IPS-15b (cell line): ENCODE data around the gene MAPKAPK3.

Experiments
- H3K27me3 ChIP-seq: one replicate; pipeline ENCODE4 v1.6.1; 2013; ENCODE audit warnings: low read length; ENCODE audit not compliant: control insufficient read depth, insufficient read depth
- H3K36me3 ChIP-seq: one replicate; pipeline ENCODE4 v1.6.1; 2013; ENCODE audit warnings: low read length; ENCODE audit not compliant: control insufficient read depth, insufficient read depth
- H3K4me1 ChIP-seq: one replicate; pipeline ENCODE4 v1.6.1; 2013; ENCODE audit warnings: mild to moderate bottlenecking, low read length; ENCODE audit not compliant: control insufficient read depth, insufficient read depth
- H3K4me3 ChIP-seq: one replicate; pipeline ENCODE4 v1.5.1; 2013; ENCODE audit warnings: low read depth, low read length
- H3K9ac ChIP-seq: one replicate; pipeline ENCODE4 v1.6.1; 2013; ENCODE audit warnings: low read depth, mild to moderate bottlenecking, low read length
- H3K9me3 ChIP-seq: one replicate; pipeline ENCODE4 v1.6.1; 2013; ENCODE audit warnings: mild to moderate bottlenecking, low read length; ENCODE audit not compliant: control insufficient read depth, insufficient read depth

MAPKAPK3 gene

DNA sequence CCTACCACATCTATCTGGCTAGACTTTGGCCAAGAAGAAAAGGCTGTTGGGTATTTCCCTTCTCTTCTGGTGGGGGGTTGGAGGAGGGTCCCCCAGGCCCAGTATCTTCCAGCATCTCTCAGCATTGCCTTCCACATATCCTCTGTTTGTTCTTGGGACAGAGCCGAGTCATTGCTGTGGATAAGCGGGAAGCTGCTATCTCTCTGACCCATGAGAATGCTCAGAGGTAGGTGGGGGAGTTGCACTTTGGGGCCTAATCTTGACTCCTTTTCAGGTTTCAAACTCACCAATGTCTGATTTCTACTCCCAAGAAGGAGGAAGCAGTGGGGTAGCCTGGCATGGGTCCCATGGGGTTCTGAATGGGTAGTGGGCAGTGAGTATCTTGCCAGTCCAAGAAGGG, 39.6 kb upstream of the MAPKAPK3 start:
- no peak overlapping the region for H3K9ac ChIP-seq
- no peaks in the 10 kb centered on the region for H3K27me3 ChIP-seq
- no peaks in the 10 kb centered on the region for H3K9me3 ChIP-seq
- no peaks in the 10 kb centered on the region for H3K4me1 ChIP-seq
- no peak overlapping the region for H3K4me3 ChIP-seq
- peaks cover 14% of the 10 kb centered on the region for H3K36me3 ChIP-seq

- Histone ChIP-seq H3K4me1 (no peaks in the 10 kb centered on the region), H3K27me3 (no peaks in the 10 kb centered on the region), H3K4me3 (no peak overlapping the region), H3K36me3 (peaks cover 15% of the 10 kb centered on the region), H3K9me3 (no peaks in the 10 kb centered on the region), H3K9ac (no peak overlapping the region)
These were observed 36.1 kb upstream of the MAPKAPK3 start for GRCh38 chr3:50580683-50581458.

GRCh38 chr3:50581459-50581842, 35.5 kb upstream of the MAPKAPK3 start:
- Histone ChIP-seq H3K4me1 (no peaks in the 10 kb centered on the region), H3K9ac (no peak overlapping the region), H3K27me3 (no peaks in the 10 kb centered on the region), H3K36me3 (peaks cover 15% of the 10 kb centered on the region), H3K9me3 (no peaks in the 10 kb centered on the region), H3K4me3 (no peak overlapping the region)

DNA sequence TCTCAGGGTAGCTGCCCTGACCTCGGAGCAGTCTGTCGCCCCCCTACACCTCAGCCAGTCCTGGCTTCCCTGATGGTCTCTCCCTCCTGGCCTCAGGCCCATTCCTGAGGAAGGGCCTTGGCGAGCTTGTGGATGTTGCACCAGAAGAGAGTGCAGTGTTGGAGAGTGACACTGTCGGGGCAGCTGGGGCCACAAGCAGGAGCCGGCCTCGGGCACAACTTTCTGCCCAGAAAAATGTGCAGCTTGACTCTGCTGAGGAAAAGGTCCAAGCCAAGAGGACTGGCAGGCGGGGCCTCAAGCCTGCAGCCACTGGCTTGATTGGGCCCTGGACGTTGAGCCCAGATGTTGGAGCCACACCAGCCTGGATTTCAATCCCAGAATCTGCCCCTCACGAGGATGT, 34.9 kb upstream of the MAPKAPK3 start:
- H3K4me1 ChIP-seq, result no peaks in the 10 kb centered on the region
- no peak overlapping the region for H3K9ac ChIP-seq
- no peaks in the 10 kb centered on the region for H3K27me3 ChIP-seq
- no peak overlapping the region for H3K4me3 ChIP-seq
- no peaks in the 10 kb centered on the region for H3K9me3 ChIP-seq
- peaks cover 14% of the 10 kb centered on the region for H3K36me3 ChIP-seq

DNA sequence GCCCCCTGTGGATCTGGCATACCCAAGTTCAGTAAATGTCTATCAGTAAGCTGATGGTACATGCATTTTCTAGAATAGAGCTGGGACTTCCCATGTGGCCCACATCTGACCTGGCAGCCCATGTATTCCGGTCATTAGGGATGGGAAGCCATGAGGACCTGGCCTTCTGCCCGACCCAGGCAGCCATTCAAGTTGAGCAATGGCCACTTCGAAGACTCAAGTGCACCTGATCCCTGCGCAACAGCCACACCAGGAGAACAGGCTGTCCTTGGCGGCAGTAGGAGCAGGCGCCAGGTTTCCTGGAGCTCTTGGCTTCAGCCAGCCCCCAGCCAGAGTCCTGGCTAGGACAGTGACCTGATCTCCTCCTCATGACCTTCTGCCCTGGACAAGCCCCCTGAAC, 33.1 kb upstream of the MAPKAPK3 start:
- Histone ChIP-seq H3K4me3 (no peak overlapping the region), H3K9ac (no peak overlapping the region), H3K36me3 (peaks cover 11% of the 10 kb centered on the region), H3K4me1 (no peaks in the 10 kb centered on the region), H3K9me3 (no peaks in the 10 kb centered on the region), H3K27me3 (no peaks in the 10 kb centered on the region)

- Histone ChIP-seq H3K27me3 (no peaks in the 10 kb centered on the region), H3K4me1 (no peaks in the 10 kb centered on the region), H3K9me3 (no peaks in the 10 kb centered on the region), H3K4me3 (no peak overlapping the region), H3K36me3 (peaks cover 11% of the 10 kb centered on the region), H3K9ac (no peak overlapping the region)
These were observed 32.6 kb upstream of the MAPKAPK3 start for GRCh38 chr3:50584391-50584790.

- no peaks in the 10 kb centered on the region for H3K9me3 ChIP-seq
- H3K9ac ChIP-seq, result no peak overlapping the region
- H3K27me3 ChIP-seq, result no peaks in the 10 kb centered on the region
- H3K4me1 ChIP-seq, result no peaks in the 10 kb centered on the region
- peaks cover 11% of the 10 kb centered on the region for H3K36me3 ChIP-seq
- H3K4me3 ChIP-seq, result no peak overlapping the region
These were observed 30.8 kb upstream of the MAPKAPK3 start for GRCh38 chr3:50585919-50586762.

- peaks cover 6% of the 10 kb centered on the region for H3K36me3 ChIP-seq
- H3K4me1 ChIP-seq, result no peaks in the 10 kb centered on the region
- H3K4me3 ChIP-seq, result no peak overlapping the region
- no peak overlapping the region for H3K9ac ChIP-seq
- H3K9me3 ChIP-seq, result no peaks in the 10 kb centered on the region
- no peaks in the 10 kb centered on the region for H3K27me3 ChIP-seq
These were observed 30.2 kb upstream of the MAPKAPK3 start for GRCh38 chr3:50586763-50587070.

DNA sequence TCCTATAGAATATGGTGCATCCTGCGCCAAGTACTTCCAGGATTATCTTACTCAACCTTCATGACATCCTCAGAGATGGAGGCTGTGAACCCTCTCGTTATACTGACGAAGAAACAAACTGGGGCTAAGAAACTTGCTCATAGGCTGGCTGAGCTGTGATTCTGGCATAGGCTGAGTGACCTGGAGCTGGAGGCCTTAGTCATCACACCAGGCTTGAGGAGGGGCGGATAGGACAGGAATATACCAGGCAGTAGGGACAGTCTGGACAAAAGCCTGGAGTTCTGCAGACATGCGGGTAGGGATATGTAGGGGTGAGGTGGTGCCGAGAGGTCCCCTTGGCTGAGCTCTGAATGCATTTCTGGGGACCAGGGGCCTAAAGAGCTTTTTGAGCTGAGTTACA, 29.6 kb upstream of the MAPKAPK3 start:
- Histone ChIP-seq H3K9ac (no peak overlapping the region), H3K27me3 (no peaks in the 10 kb centered on the region), H3K36me3 (peaks cover 2% of the 10 kb centered on the region), H3K9me3 (no peaks in the 10 kb centered on the region), H3K4me3 (no peak overlapping the region), H3K4me1 (no peaks in the 10 kb centered on the region)

DNA sequence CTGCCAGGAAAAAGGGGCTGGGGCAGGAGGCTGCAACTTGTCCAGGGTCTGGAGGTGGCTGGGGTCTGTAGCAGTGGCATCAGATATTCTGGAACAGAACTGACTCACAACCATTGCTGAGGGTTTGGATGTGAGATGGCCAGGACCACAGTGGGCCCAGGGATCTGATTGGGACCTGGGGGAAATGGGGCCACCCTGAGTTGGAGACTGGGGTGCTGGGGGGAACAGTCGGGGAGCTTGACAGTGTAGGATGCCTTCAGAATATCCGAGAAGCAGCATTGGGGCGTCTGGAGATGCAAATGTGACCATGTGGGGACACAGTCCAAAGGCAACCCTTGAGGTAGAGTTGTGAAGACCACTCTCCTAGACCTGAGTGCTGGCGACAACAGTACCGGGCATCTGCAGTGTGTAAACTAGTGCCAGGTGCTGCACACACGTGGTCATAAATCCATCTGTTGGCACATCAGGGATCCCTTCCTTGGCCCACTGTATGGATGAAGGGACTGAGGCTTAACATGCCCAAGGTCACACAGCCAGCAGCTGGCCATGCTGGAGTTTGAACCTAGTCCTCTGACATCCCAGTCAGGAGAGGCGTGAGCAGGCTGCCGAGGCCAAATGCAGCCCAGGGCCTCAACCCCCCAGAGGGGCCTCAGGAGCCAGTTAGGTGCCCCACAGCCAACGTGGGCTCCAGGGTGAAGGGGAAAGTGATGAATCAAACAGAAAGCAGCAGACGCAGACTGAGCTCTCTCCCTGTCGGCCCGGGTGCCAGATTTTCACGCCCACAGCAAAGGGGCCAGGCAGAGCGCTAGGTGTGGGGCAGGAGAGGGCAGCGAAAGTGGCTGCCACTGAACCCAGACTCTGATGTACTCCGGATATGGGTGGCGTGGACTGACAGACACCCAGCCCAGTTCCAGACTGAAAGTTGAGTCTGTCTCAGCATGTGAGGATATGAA, 28.9 kb upstream of the MAPKAPK3 start:
- no peaks in the 10 kb centered on the region for H3K36me3 ChIP-seq
- H3K9me3 ChIP-seq, result no peaks in the 10 kb centered on the region
- H3K4me3 ChIP-seq, result no peak overlapping the region
- no peaks in the 10 kb centered on the region for H3K4me1 ChIP-seq
- H3K27me3 ChIP-seq, result no peaks in the 10 kb centered on the region
- no peak overlapping the region for H3K9ac ChIP-seq

- Histone ChIP-seq H3K36me3 (no peaks in the 10 kb centered on the region), H3K27me3 (no peaks in the 10 kb centered on the region), H3K4me3 (no peak overlapping the region), H3K9ac (no peak overlapping the region), H3K4me1 (no peaks in the 10 kb centered on the region), H3K9me3 (no peaks in the 10 kb centered on the region)
These were observed 28.1 kb upstream of the MAPKAPK3 start for GRCh38 chr3:50588759-50589433.
